H1 (cell line): ENCODE data around the gene COPG1. TPM values are rescaled to one million over a fixed set of nuclear protein-coding genes. Genes with fewer than 3 reads are reported as not detected.

Experiments used
- CTCF ChIA-PET: fragments of 300-600 bp; sonication (Branson Sonifier 250); formaldehyde crosslinking; loops from one replicate; lab custom pipeline; 2021; ENCODE audit not compliant: partially characterized antibody; lab: Charles Lee
- POLR2A ChIA-PET: fragments of 300-600 bp; sonication (Branson Sonifier 250); formaldehyde crosslinking; loops from one replicate; lab custom pipeline; 2021; ENCODE audit warnings: inconsistent platforms; ENCODE audit not compliant: partially characterized antibody; lab: Charles Lee
- DNase-seq, 2 experiments: peaks; one replicate each; pipeline versions ENCODE4 v3.0.0 to v3.0.0-alpha.2; 2010 to 2022; ENCODE audit warnings: low spot score in 2 of 2, low read depth in 1 of 2, mixed read lengths in 1 of 2
- FAIRE-seq: peaks from 2 replicates; lab custom pipeline; 2011; peaks lifted over from hg19 to GRCh38; lab: Jason Lieb, UNC
- H2AFZ ChIP-seq: 2 replicates; pipeline ENCODE4 v1.8.1; 2012; ENCODE audit warnings: low read length, inconsistent platforms
- H2AK5ac ChIP-seq: 2 replicates; pipeline ENCODE4 v1.6.1; 2013; ENCODE audit warnings: low read depth, low read length
- H2BK120ac ChIP-seq: replicated peaks from 2 replicates; pipeline ENCODE3; 2013; ENCODE audit warnings: low read depth, low read length, inconsistent platforms
- H2BK12ac ChIP-seq: 2 replicates; pipeline ENCODE4 v1.6.1; 2013; ENCODE audit warnings: low read depth, low read length
- H2BK15ac ChIP-seq: 2 replicates; pipeline ENCODE4 v1.6.1; 2013; ENCODE audit warnings: low read length
- H2BK20ac ChIP-seq: 2 replicates; pipeline ENCODE4 v1.6.1; 2013; ENCODE audit warnings: low read length
- H2BK5ac ChIP-seq: 2 replicates; pipeline ENCODE4 v1.6.1; 2013; ENCODE audit warnings: low read depth, low read length
- H3K14ac ChIP-seq: 2 replicates; pipeline ENCODE4 v1.6.1; 2013; ENCODE audit warnings: inconsistent platforms; ENCODE audit not compliant: insufficient read length
- H3K18ac ChIP-seq: 2 replicates; pipeline ENCODE4 v1.6.1; 2013; ENCODE audit warnings: low read length; ENCODE audit errors: extremely low read depth
- H3K23ac ChIP-seq: 2 replicates; pipeline ENCODE4 v1.6.1; 2013; ENCODE audit warnings: inconsistent platforms; ENCODE audit not compliant: insufficient read length
- H3K23me2 ChIP-seq: 2 replicates; pipeline ENCODE4 v1.6.1; 2013; ENCODE audit warnings: low read depth, low read length
- H3K27ac ChIP-seq: 2 replicates; pipeline ENCODE4 v1.6.1; 2011; ENCODE audit warnings: low read depth, low read length, inconsistent platforms
- H3K27me3 ChIP-seq, 4 experiments: replicated peaks in 1 of 4; 1 replicate in 1 of 4; 2 replicates in 3 of 4; pipeline versions ENCODE4 v1.6.1 to v1.8.1; 2011 to 2013; ENCODE audit warnings: low read length in 3 of 4, mild to moderate bottlenecking in 3 of 4, inconsistent platforms in 2 of 4, mixed read lengths in 2 of 4, moderate library complexity in 1 of 4; ENCODE audit not compliant: control insufficient read depth in 3 of 4, insufficient read depth in 3 of 4; ENCODE audit errors: extremely low read depth in 1 of 4
- H3K36me3 ChIP-seq, 4 experiments: 2 replicates each; pipeline versions ENCODE4 v1.6.1 to v1.8.1; 2011 to 2013; ENCODE audit warnings: mild to moderate bottlenecking in 4 of 4, low read length in 3 of 4, moderate library complexity in 2 of 4, control low read depth in 1 of 4, inconsistent platforms in 1 of 4; ENCODE audit not compliant: insufficient read depth in 4 of 4, control insufficient read depth in 2 of 4
- H3K4ac ChIP-seq: replicated peaks from 2 replicates; pipeline ENCODE3; 2013; ENCODE audit warnings: low read length, low read depth, mixed read lengths, inconsistent platforms; ENCODE audit not compliant: insufficient read length
- H3K4me1 ChIP-seq, 4 experiments: replicated peaks in 1 of 4; 1 replicate in 1 of 4; 2 replicates in 3 of 4; pipeline versions ENCODE4 v1.6.1 to v1.8.1; 2011 to 2013; ENCODE audit warnings: low read length in 3 of 4, inconsistent platforms in 2 of 4, mixed read lengths in 1 of 4; ENCODE audit not compliant: insufficient read depth in 4 of 4, control insufficient read depth in 3 of 4
- H3K4me2 ChIP-seq, 2 experiments: 2 replicates each; pipeline versions ENCODE4 v1.6.1 to v1.8.1; 2011 to 2013; ENCODE audit warnings: low read depth in 2 of 2, low read length in 2 of 2, control low read depth in 1 of 2, inconsistent platforms in 1 of 2, mild to moderate bottlenecking in 1 of 2; ENCODE audit not compliant: insufficient read depth in 1 of 2
- H3K4me3 ChIP-seq, 4 experiments: fragments of 200-600, 300-600 bp in 1 of 4; sonication (generic), shearing (Covaris generic), sonication (Bioruptor Twin) in 1 of 4; 2 replicates each; pipeline versions ENCODE4 v1.5.1 to v1.8.1; 2011 to 2016; ENCODE audit warnings: low read length in 4 of 4, low read depth in 3 of 4, control low read depth in 2 of 4, inconsistent platforms in 2 of 4, mild to moderate bottlenecking in 2 of 4, mixed read lengths in 1 of 4, moderate library complexity in 1 of 4; ENCODE audit not compliant: insufficient read depth in 2 of 4; ENCODE audit errors: extremely low read depth in 1 of 4
- H3K56ac ChIP-seq: replicated peaks from 2 replicates; pipeline ENCODE3; 2013; ENCODE audit warnings: low read depth, mild to moderate bottlenecking, mixed read lengths, low read length, inconsistent platforms; ENCODE audit not compliant: insufficient read length
- H3K79me1 ChIP-seq: 2 replicates; pipeline ENCODE4 v1.6.1; 2013; ENCODE audit warnings: low read depth, low read length, control low read depth
- H3K79me2 ChIP-seq, 2 experiments: 2 replicates each; pipeline versions ENCODE4 v1.6.1 to v1.8.1; 2012 to 2013; ENCODE audit warnings: low read length in 2 of 2, mild to moderate bottlenecking in 2 of 2, inconsistent platforms in 1 of 2; ENCODE audit not compliant: insufficient read depth in 2 of 2, control insufficient read depth in 1 of 2
- H3K9ac ChIP-seq, 4 experiments: replicated peaks in 1 of 4; 1 replicate in 1 of 4; 2 replicates in 3 of 4; pipeline versions ENCODE4 v1.6.1 to v1.8.1; 2011 to 2013; ENCODE audit warnings: low read depth in 3 of 4, low read length in 3 of 4, control low read depth in 2 of 4, mild to moderate bottlenecking in 2 of 4, moderate library complexity in 2 of 4, inconsistent platforms in 1 of 4; ENCODE audit errors: extremely low read depth in 1 of 4
- H3K9me3 ChIP-seq, 2 experiments: 2 replicates each; pipeline versions ENCODE4 v1.6.1 to v1.8.1; 2012 to 2013; ENCODE audit warnings: mild to moderate bottlenecking in 2 of 2, moderate library complexity in 2 of 2, control low read depth in 1 of 2, inconsistent platforms in 1 of 2, low read depth in 1 of 2, low read length in 1 of 2, mixed read lengths in 1 of 2; ENCODE audit not compliant: insufficient read depth in 2 of 2
- H4K20me1 ChIP-seq, 2 experiments: replicated peaks in 1 of 2; 2 replicates each; pipeline versions ENCODE3 to v1.8.1; 2011 to 2013; ENCODE audit warnings: inconsistent platforms in 2 of 2, low read length in 2 of 2, mild to moderate bottlenecking in 1 of 2; ENCODE audit not compliant: insufficient read depth in 2 of 2, control insufficient read depth in 1 of 2
- H4K5ac ChIP-seq: 2 replicates; pipeline ENCODE4 v1.6.1; 2013; ENCODE audit warnings: low read length, low read depth, mixed read lengths, inconsistent platforms; ENCODE audit not compliant: insufficient read length
- H4K8ac ChIP-seq: 2 replicates; pipeline ENCODE4 v1.8.0; 2013; ENCODE audit warnings: mild to moderate bottlenecking, moderate library complexity, low read length, inconsistent platforms; ENCODE audit not compliant: insufficient read depth; ENCODE audit errors: extremely low read depth
- H4K91ac ChIP-seq: replicated peaks from 2 replicates; pipeline ENCODE3; 2013; ENCODE audit warnings: low read length, mixed read lengths, inconsistent platforms; ENCODE audit not compliant: insufficient read length
- CEBPB ChIP-seq: IDR thresholded peaks from 2 replicates; pipeline ENCODE4 v1.6.1; 2012; ENCODE audit warnings: low read depth, low read length
- PHF8 ChIP-seq: fragments of 200-600 bp; sonication (generic); conservative IDR thresholded peaks from 2 replicates; pipeline ENCODE4 v1.7.1; 2012; ENCODE audit warnings: low read depth, mild to moderate bottlenecking, inconsistent platforms, low read length, moderate library complexity
- WGBS, 2 experiments: shearing (Covaris generic) in 1 of 2; methylation state at CpG; one replicate each; pipeline versions ENCODE4 v1.1.6 to v1.1.7; 2013 to 2015; ENCODE audit warnings: low lambda C conversion rate in 2 of 2, mixed read lengths in 2 of 2, inconsistent platforms in 1 of 2, low coverage in 1 of 2, missing lambda C conversion rate in 1 of 2; ENCODE audit not compliant: insufficient replicate concordance in 2 of 2, insufficient coverage in 1 of 2, insufficient read length in 1 of 2; ENCODE audit errors: extremely low coverage in 1 of 2, missing lambda C conversion rate in 1 of 2; 5-methylcytosine and 5-hydroxymethylcytosine counted together
- polyA plus RNA-seq, 7 experiments: library from polyadenylated mRNA; depleted of rRNA in 3 of 7; stranded (reverse) in 5 of 7; unstranded in 2 of 7; fragments of >200 nt in 5 of 7; fragments of 200-250 nt in 2 of 7; gene quantifications; 1 replicate in 5 of 7; 2 replicates in 1 of 7; 4 replicates in 1 of 7; pipeline versions ENCODE4 v1.2.1 to v1.2.3, GENCODE V29; 2011 to 2013; ENCODE audit warnings: missing spikeins in 2 of 7, mixed read lengths in 2 of 7
- total RNA-seq: library from RNA; stranded (reverse); fragmentation: NEBNext Ultra II Directional; extraction: Animal tissue kit (Norgen Biotek cat#: 25700); gene quantifications from 2 replicates; pipeline ENCODE4 v1.2.1, GENCODE V29; 2021

COPG1 gene
- total and polyA plus RNA-seq, 2 of the 8 experiments (the other 6 are each of a cell fraction or from before 2014, with no cell fraction given), result 52.7 to 106 TPM

DNA sequence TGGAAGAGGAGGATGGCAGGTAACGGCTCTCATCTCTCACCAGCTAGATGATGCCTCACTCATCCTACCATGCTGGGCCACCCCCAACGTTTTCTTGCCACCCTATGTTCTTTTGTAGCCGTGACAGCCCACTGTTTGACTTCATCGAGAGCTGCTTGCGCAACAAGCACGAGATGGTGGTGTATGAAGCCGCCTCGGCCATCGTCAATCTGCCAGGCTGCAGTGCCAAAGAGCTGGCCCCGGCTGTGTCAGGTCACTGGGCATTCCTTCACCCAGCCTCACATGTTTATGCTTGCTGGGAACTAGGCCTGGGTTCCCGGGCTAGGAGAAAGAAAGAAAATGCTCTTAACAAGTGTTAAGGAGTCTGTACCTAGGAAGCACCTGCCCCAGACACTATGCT, 8.2 kb downstream of the COPG1 start:
- H3K36me3 ChIP-seq, result peaks cover 35 to 80% (median 68%) of the 10 kb centered on the region in 4 experiments

More for the DNA sequence above, 8.2 kb downstream of the COPG1 start:
- Histone ChIP-seq H3K79me2 (no peaks in the 10 kb centered on the region), H4K91ac (no peak overlapping the region), H3K9ac (no peak overlapping the region), H2BK120ac (no peak overlapping the region), H2AFZ (no peak overlapping the region), H3K79me1 (no peaks in the 10 kb centered on the region; the same call in none of the 2 replicates), H3K27me3 (no peaks in the 10 kb centered on the region), H3K4me3 (no peak overlapping the region), H3K4me1 (no peaks in the 10 kb centered on the region), H3K23me2 (no peaks in the 10 kb centered on the region), H3K27ac (no peak overlapping the region), H2AK5ac (no peak overlapping the region), H4K8ac (no peak overlapping the region; the same call in 1 of the 2 replicates), H2BK12ac (no peak overlapping the region), H3K56ac (no peak overlapping the region), H3K9me3 (no peaks in the 10 kb centered on the region), H3K18ac (no peak overlapping the region), H4K5ac (no peak overlapping the region), H3K4me2 (no peak overlapping the region), H3K23ac (no peak overlapping the region), H4K20me1 (peaks cover 0 to 11% of the 10 kb centered on the region in 2 experiments), H3K4ac (no peak overlapping the region), H2BK5ac (no peak overlapping the region), H2BK20ac (no peak overlapping the region), H2BK15ac (no peak overlapping the region), H3K14ac (no peak overlapping the region)
- TF ChIP-seq PHF8 (no peak), CEBPB (0 out of 2 replicates have a peak, but pooled peaks have one; percentile 16)
- DNase-seq, result no peak
- POLR2A ChIA-PET, result interaction anchor here (1.6 kb wide), 1 partner anchor 21 kb away, joined by 5 read pairs; the partner anchor contains the start of gene HMCES
- CTCF ChIA-PET, result interaction anchor here (1.1 to 4.1 kb wide), 2 partner anchors 9 to 12 kb away, joined by 3 to 15 read pairs; no protein-coding TSS in a partner anchor
- WGBS, 2 experiments, result 94% methylated on average over 10 of the region's 11 CpGs; no CpG with 5 or more reads in 1 of the 2 experiments
- no peak for FAIRE-seq
